Measurements from ENCODE around the gene STPG2.

DNA sequence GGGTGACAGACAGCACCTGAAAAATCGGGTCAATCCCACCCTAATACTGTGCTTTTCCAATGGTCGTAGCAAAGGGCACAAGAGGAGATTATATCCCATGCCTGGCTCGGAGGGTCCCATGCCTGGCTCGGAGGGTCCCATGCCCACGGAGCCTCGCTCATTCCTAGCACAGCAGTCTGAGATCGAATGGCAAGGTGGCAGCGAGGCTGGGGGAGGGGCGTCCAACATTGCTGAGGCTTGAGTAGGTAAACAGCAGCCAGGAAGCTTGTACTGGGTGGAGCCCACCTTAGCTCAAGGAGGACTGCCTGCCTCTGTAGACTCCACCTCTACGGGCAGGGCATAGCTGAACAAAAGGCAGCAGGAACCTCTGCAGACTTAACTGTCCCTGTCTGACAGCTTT lies 365.1 kb downstream of the STPG2 start:
- TF ChIP-seq CTCF (IDR thresholded peaks at IDR 0.05) (no peak), POLR2A (IDR thresholded peaks at IDR 0.05) (no peak), POLR2AphosphoS5 (IDR thresholded peaks at IDR 0.05) (no peak)
